Testis (tissue), 5 donors: ENCODE measurements around the gene GNB5. TPM values are rescaled to one million over a fixed set of nuclear protein-coding genes. Genes with fewer than 3 reads are reported as not detected.
"Not testable (repeated sequence)": the region's sequence is repeated elsewhere in the genome, so short reads cannot be mapped to it uniquely, and the experiment has no call there.

ENCODE experiments used
- DNase-seq: peaks from one replicate; pipeline ENCODE4 v3.0.0-alpha.2; 2019
- H3K27ac ChIP-seq, 2 donors: fragments of 200-600 bp; sonication (generic); one replicate each; pipeline ENCODE4 v1.5.1; 2019
- H3K27me3 ChIP-seq: fragments of 200-600 bp; sonication (generic); one replicate; pipeline ENCODE4 v1.5.1; 2019
- H3K36me3 ChIP-seq: fragments of 200-600 bp; sonication (generic); one replicate; pipeline ENCODE4 v1.5.1; 2017; ENCODE audit warnings: low read depth; ENCODE audit errors: missing control alignments
- H3K4me1 ChIP-seq: fragments of 200-600 bp; sonication (generic); one replicate; pipeline ENCODE4 v1.5.1; 2019
- H3K4me3 ChIP-seq, 2 donors: fragments of 200-600 bp; sonication (generic); one replicate each; pipeline ENCODE4 v1.5.1; 2017 to 2019
- H3K9me3 ChIP-seq: fragments of 200-600 bp; sonication (generic); one replicate; pipeline ENCODE4 v1.5.1; 2017
- POLR2A ChIP-seq: fragments of 450-650 bp; IDR thresholded peaks from one replicate; pipeline ENCODE4 v1.6.1; 2017; ENCODE audit warnings: antibody characterized with exemption, mild to moderate bottlenecking, moderate library complexity
- WGBS, 2 donors: methylation state at CpG; one replicate each; pipeline ENCODE4 v1.1.5; 2018; 5-methylcytosine and 5-hydroxymethylcytosine counted together
- intact Hi-C: fragments of 100-400 bp; cut with DNase I; formaldehyde crosslinking; loops from one replicate; pipeline ENCODE4 v1.15.1; 2023; ENCODE audit warnings: low total_unique reads
- long read RNA-seq, 2 donors: transcript quantifications; one replicate each; lab custom pipeline, GENCODE V29; 2026
- polyA plus RNA-seq: library from polyadenylated mRNA; stranded (reverse); fragments of 350-450 nt; fragmentation: Illumina TruSeq; extraction: RNeasy Lipid Tissue Mini Kit (QIAGEN cat#74804); gene quantifications from one replicate; pipeline ENCODE4 v1.2.3, GENCODE V29; 2014; ENCODE audit warnings: low read depth, low replicate concordance; ENCODE audit not compliant: insufficient read depth
- total RNA-seq, 2 donors: library from RNA; depleted of rRNA; stranded (reverse); fragments of >200 nt; gene quantifications; one replicate each; pipeline ENCODE4 v1.2.3, GENCODE V29; 2016
- TF ChIP-seq, protein P1 (sequence below), 3 experiments: fragments of 450-650 bp in 2 of 3; fragments of 200-600 bp in 1 of 3; sonication (generic) in 1 of 3; IDR thresholded peaks; one replicate each; pipeline ENCODE4 v1.5.1; 2016 to 2019; ENCODE audit warnings: antibody characterized with exemption in 3 of 3, mild to moderate bottlenecking in 2 of 3, moderate library complexity in 1 of 3

The GNB5 gene
- 10 to 100 TPM; 65.4 to 82.3 TPM for total RNA-seq
- 37.1 TPM for polyA plus RNA-seq
- long read RNA-seq, donor 1, transcript GNB5-202 (11 exons, 1,735 nt), result major isoform, 8 of 65 reads
- long read RNA-seq, donor 1, partial matches to known transcripts, result 57 of 65 reads
- long read RNA-seq, donor 1, other reads (novel, unspliced or antisense), result 0 of 65 reads
- long read RNA-seq, donor 2, transcript GNB5-202 (11 exons, 1,735 nt), result major isoform, 13 of 13 reads
- long read RNA-seq, donor 2, partial matches to known transcripts, result 0 of 13 reads
- long read RNA-seq, donor 2, other reads (novel, unspliced or antisense), result 0 of 13 reads

DNA sequence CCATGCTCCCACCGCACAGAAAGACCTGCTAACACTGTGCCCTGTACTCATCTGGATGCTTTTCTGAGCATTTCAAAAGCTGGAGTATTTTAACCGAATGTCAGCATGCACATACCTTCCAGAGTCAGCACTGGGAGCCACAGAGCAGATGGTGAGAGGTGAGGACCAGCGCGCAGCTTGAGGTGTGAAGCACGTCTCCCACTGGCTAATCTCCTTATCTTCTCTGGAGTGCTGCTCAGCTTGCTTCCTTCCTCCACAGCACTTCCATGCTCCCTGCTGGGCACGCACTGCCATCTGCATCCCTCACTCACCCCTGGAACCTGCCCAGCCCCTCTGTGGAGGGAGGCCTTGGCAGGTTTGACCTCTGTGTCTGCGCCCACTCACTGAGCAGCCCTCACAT lies at the start of gene GNB5:
Gene GNB5 (minus strand): TSS at position 186 of the 400 bp plus-strand sequence. CDS start 6,716 bp downstream, outside the sequence.
- Histone ChIP-seq H3K27me3 (no peaks in the 10 kb centered on the region), H3K4me3 (no peak within 1 kb of the TSS), H3K9me3 (no peaks in the 10 kb centered on the region), H3K36me3 (no peaks in the 10 kb centered on the region), H3K27ac (no peak within 1 kb of the TSS), H3K4me1 (peaks cover 13% of the 10 kb centered on the region)
- no peak for TF ChIP-seq POLR2A
- TF ChIP-seq, protein P1, sequence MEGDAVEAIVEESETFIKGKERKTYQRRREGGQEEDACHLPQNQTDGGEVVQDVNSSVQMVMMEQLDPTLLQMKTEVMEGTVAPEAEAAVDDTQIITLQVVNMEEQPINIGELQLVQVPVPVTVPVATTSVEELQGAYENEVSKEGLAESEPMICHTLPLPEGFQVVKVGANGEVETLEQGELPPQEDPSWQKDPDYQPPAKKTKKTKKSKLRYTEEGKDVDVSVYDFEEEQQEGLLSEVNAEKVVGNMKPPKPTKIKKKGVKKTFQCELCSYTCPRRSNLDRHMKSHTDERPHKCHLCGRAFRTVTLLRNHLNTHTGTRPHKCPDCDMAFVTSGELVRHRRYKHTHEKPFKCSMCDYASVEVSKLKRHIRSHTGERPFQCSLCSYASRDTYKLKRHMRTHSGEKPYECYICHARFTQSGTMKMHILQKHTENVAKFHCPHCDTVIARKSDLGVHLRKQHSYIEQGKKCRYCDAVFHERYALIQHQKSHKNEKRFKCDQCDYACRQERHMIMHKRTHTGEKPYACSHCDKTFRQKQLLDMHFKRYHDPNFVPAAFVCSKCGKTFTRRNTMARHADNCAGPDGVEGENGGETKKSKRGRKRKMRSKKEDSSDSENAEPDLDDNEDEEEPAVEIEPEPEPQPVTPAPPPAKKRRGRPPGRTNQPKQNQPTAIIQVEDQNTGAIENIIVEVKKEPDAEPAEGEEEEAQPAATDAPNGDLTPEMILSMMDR (IDR thresholded peaks at IDR 0.05), result no peak
- no peak for DNase-seq
- 81 to 85% methylated on average over 7 of the region's 7 CpGs for WGBS, 2 donors
- intact Hi-C loops, result no loop called here

- Histone ChIP-seq H3K36me3 (no peaks in the 10 kb centered on the region), H3K27ac (no peak overlapping the region), H3K4me3 (no peak overlapping the region), H3K27me3 (no peaks in the 10 kb centered on the region), H3K4me1 (no peaks in the 10 kb centered on the region), H3K9me3 (no peaks in the 10 kb centered on the region)
- intact Hi-C loops, result no loop called here
- TF ChIP-seq POLR2A, result no peak
- TF ChIP-seq, protein P1 (IDR thresholded peaks at IDR 0.05), result no peak
- WGBS, 2 donors, result 90 to 94% methylated on average over 3 of the region's 3 CpGs
- no peak for DNase-seq
Measured at GRCh38 chr15:52240166-52240565, 49.0 kb upstream of the GNB5 start.

- H3K4me3 ChIP-seq, DNase-seq, H3K27ac ChIP-seq, H3K9me3 ChIP-seq, intact Hi-C loops, H3K27me3 ChIP-seq, H3K36me3 ChIP-seq, H3K4me1 ChIP-seq: not testable (repeated sequence)
- WGBS, 2 donors, result 95 to 97% methylated on average over 8 to 13 of the region's 13 CpGs
Measured at GRCh38 chr15:52238989-52239525, 47.9 kb upstream of the GNB5 start.

DNA sequence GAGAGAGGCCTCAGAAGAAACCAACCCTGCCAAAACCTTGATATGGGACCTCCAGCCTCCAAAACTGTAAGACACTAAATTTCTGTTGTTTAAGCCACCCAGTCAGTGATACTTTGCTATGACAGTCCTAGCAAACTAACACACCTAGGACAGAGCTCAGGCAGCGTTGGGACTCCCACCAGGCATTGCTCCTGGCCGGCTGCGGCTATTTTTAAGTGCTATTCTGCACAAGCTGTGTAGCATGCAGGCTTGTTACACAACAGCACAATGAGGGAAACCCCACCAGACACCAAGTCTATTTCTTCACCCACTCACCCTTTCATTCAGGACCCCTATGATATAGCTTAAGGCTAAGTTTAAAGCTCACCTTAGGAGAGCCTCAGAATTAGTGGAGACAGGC lies 47.0 kb upstream of the GNB5 start:
- Histone ChIP-seq H3K9me3 (no peaks in the 10 kb centered on the region), H3K4me1 (no peaks in the 10 kb centered on the region), H3K36me3 (no peaks in the 10 kb centered on the region), H3K4me3 (no peak overlapping the region), H3K27me3 (no peaks in the 10 kb centered on the region), H3K27ac (no peak overlapping the region)
- intact Hi-C loops, result no loop called here
- TF ChIP-seq, protein P1 (IDR thresholded peaks at IDR 0.05), result no peak
- no peak for TF ChIP-seq POLR2A
- DNase-seq, result no peak
- 93 to 95% methylated on average over 3 of the region's 3 CpGs for WGBS, 2 donors

DNA sequence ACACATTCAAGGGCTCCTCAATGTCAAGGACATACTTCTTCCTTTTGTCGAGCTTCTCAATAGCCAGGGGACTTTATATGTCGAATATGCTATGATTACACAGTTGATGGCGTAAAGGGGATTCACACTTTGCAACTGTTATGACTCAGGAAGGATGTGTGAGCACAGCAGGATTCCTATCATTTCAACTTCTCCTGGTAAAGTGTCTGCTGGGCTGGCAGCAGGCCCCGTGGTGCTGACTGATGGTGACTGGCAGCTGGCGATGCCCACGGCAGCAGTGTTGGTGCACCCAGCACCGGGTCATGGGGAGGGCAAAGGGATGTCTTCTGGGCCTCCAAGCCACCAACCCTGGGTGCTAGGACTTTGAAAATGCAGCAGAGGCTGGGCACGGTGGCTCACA lies 44.8 kb upstream of the GNB5 start:
- intact Hi-C loops, result no loop called here
- Histone ChIP-seq H3K36me3 (no peaks in the 10 kb centered on the region), H3K4me1 (no peaks in the 10 kb centered on the region), H3K27ac (no peak overlapping the region), H3K4me3 (no peak overlapping the region), H3K9me3 (no peaks in the 10 kb centered on the region), H3K27me3 (no peaks in the 10 kb centered on the region)
- 84 to 87% methylated on average over 8 of the region's 8 CpGs for WGBS, 2 donors
- TF ChIP-seq, protein P1 (IDR thresholded peaks at IDR 0.05), result no peak
- no peak for TF ChIP-seq POLR2A
- DNase-seq, result no peak
